Measurements from ENCODE around the gene HMCES. TPM values are rescaled to one million over a fixed set of nuclear protein-coding genes. Genes with fewer than 3 reads are reported as not detected.

HMCES gene
- polyA plus RNA-seq, 1 of the 3 experiments (the other 2 are of a cell fraction) = 32.4 TPM

- H3K9me2 ChIP-seq = no peaks in the 10 kb centered on the region
- H3K9ac ChIP-seq = peak within 1 kb of the TSS; percentile 100
- peak; percentile 95 for DNase-seq
- no peaks in the 10 kb centered on the region for H3K9me3 ChIP-seq
- peaks cover 69% of the 10 kb centered on the region for H3K79me2 ChIP-seq (ENCODE audit: insufficient read depth)
- ChIA-PET POLR2A (interaction anchor here (0.6 to 1.4 kb wide), 6 partner anchors 14 to 88 kb away, joined by 3 to 7 read pairs (median 4); partner anchors contain the start of gene CNBP), CTCF (interaction anchor here (0.7 to 7.8 kb wide), 4 partner anchors 12 to 517 kb away, joined by 3 to 140 read pairs (median 4); no protein-coding TSS in a partner anchor)
- peaks cover 21 to 32% of the 10 kb centered on the region in 2 experiments for H3K36me3 ChIP-seq (replicated peaks in 1 of 2; ENCODE audit: control insufficient read depth in 1 of 2, insufficient read depth in 2 of 2, low read length in 1 of 2)
- H3K4me2 ChIP-seq = peak within 1 kb of the TSS; percentile 91
- H3K27me3 ChIP-seq (ENCODE audit: insufficient read depth) = no peaks in the 10 kb centered on the region
- H3K4me3 ChIP-seq (ENCODE audit: low read depth in 2 of 2, low read length in 1 of 2) = peak within 1 kb of the TSS; percentile 86 to 95
- H3K27ac ChIP-seq (ENCODE audit: low read depth in 2 of 2, low read length in 1 of 2) = peak within 1 kb of the TSS; percentile 66 to 88
- H3K4me1 ChIP-seq (ENCODE audit: control insufficient read depth in 1 of 2, insufficient read depth in 2 of 2, low read depth in 1 of 2, low read length in 1 of 2) = peaks cover 6 to 13% of the 10 kb centered on the region in 2 experiments; a peak in 2 of 4 replicates
- H2AFZ ChIP-seq (ENCODE audit: low read depth) = peak within 1 kb of the TSS; percentile 97
- WGBS (ENCODE audit: low lambda C conversion rate) = under 1% methylated on average over 37 of the region's 48 CpGs
- no peak for TF ChIP-seq TCF12 (IDR thresholded peaks at IDR 0.05)
- TF ChIP-seq FOXM1 (IDR thresholded peaks at IDR 0.05; ENCODE audit: low read depth) = no peak
- TF ChIP-seq POLR2AphosphoS5 (IDR thresholded peaks at IDR 0.05; ENCODE audit: low read depth, low read length) = peak; percentile 90
- peak; percentile 89 for TF ChIP-seq NRF1 (IDR thresholded peaks at IDR 0.05; ENCODE audit: low read depth, low read length)
- TF ChIP-seq ELF1 (IDR thresholded peaks at IDR 0.05) = peak; percentile 89
- TF ChIP-seq MXI1 (IDR thresholded peaks at IDR 0.05; ENCODE audit: low read depth, low read length) = peak; percentile 56
- TF ChIP-seq CTCF (IDR thresholded peaks at IDR 0.05) = no peak
- TF ChIP-seq TEAD4 (IDR thresholded peaks at IDR 0.05; ENCODE audit: borderline replicate concordance, insufficient read depth) = no peak
- no peak for TF ChIP-seq YY1 (IDR thresholded peaks at IDR 0.05; ENCODE audit: low read depth)
- no peak for TF ChIP-seq JUND (IDR thresholded peaks at IDR 0.05)
- no peak for TF ChIP-seq MEF2A (IDR thresholded peaks at IDR 0.05; ENCODE audit: borderline replicate concordance, low read depth)
- no peak for TF ChIP-seq USF2 (IDR thresholded peaks at IDR 0.05; ENCODE audit: borderline replicate concordance, low read depth, low read length)
- TF ChIP-seq RAD21 (IDR thresholded peaks at IDR 0.05; ENCODE audit: low read length) = no peak
- TF ChIP-seq USF1 (IDR thresholded peaks at IDR 0.05; ENCODE audit: borderline replicate concordance, low read depth) = no peak
- 0 out of 2 replicates have a peak, but pooled peaks have one; percentile 2 for TF ChIP-seq IRF3 (IDR thresholded peaks at IDR 0.05; ENCODE audit: low read depth, low read length)
- TF ChIP-seq RXRA (IDR thresholded peaks at IDR 0.05; ENCODE audit: borderline replicate concordance, low read depth) = no peak
- TF ChIP-seq GABPA (IDR thresholded peaks at IDR 0.05; ENCODE audit: low read depth) = peak; percentile 60
- no peak for TF ChIP-seq SMC3 (IDR thresholded peaks at IDR 0.05; ENCODE audit: low read depth, low read length)
- no peak for TF ChIP-seq RCOR1 (IDR thresholded peaks at IDR 0.05; ENCODE audit: low read length)
- peak; percentile 80 for TF ChIP-seq TAF1 (IDR thresholded peaks at IDR 0.05; ENCODE audit: borderline replicate concordance, low read depth, low read length)
- no peaks in the 10 kb centered on the region for H4K20me1 ChIP-seq (ENCODE audit: insufficient read depth)
- peaks cover 15% of the 10 kb centered on the region for H3F3A ChIP-seq (replicated peaks; ENCODE audit: insufficient read depth)
Measured at GRCh38 chr3:129249284-129250065, 29.2 kb upstream of the HMCES start, which contains the start of gene COPG1. Gene COPG1 (plus strand): TSS chr3:129249606. CDS start chr3:129249710, 104 bp downstream.
